ENCODE results near the gene FAM240A. TPM values are rescaled to one million over a fixed set of nuclear protein-coding genes. Genes with fewer than 3 reads are reported as not detected.
"Not testable (repeated sequence)": the region's sequence is repeated elsewhere in the genome, so short reads cannot be mapped to it uniquely, and the experiment has no call there.

FAM240A gene
- total RNA-seq, 1 experiment from 2014 or later, result not detected

DNA sequence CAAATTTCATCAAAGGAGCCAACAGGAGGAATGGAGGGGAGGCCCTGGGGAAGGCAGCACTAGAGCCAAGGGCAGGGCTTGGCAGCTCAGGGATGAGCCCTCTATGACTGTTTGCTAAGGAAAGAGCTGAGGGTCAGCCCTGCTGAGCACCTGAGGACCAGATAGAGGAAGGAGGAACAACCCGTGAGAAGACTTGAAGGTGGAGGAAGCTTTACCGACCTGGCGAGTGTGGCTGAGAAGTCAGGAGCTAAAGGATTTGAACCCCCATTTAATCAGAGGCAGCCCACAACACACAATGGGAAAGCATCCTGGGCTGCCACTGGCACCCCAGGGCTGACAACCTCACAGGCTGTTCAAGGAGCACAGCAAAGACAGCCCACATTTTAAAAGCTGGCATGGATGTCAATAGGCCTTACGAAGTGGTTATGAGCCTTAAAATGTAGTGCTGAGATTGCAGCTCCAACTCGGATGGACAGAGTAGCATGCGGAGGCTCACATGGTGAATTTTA is 25.5 kb upstream of the FAM240A start:
- DNase-seq (ENCODE audit: low spot score), result no peak

DNA sequence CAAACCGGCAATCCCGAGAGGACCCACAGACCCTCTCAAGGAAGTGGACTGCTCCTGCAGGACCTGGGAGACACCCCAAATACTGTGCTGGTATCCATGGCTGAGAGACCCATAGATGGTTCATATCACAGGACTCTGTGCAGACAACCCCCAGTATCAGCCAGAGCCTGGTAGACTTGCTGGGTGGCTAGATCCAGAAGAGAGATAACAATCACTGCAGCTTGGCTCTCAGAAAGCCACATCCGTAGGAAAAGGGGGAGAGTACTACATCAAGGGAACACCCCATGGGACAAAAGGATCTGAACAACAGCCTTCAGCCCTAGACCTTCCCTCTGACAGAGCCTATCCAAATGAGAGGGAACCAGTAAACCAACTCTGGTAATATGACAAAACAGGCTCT is 25.1 kb upstream of the FAM240A start:
- DNase-seq (ENCODE audit: low spot score), result not testable (repeated sequence)

DNA sequence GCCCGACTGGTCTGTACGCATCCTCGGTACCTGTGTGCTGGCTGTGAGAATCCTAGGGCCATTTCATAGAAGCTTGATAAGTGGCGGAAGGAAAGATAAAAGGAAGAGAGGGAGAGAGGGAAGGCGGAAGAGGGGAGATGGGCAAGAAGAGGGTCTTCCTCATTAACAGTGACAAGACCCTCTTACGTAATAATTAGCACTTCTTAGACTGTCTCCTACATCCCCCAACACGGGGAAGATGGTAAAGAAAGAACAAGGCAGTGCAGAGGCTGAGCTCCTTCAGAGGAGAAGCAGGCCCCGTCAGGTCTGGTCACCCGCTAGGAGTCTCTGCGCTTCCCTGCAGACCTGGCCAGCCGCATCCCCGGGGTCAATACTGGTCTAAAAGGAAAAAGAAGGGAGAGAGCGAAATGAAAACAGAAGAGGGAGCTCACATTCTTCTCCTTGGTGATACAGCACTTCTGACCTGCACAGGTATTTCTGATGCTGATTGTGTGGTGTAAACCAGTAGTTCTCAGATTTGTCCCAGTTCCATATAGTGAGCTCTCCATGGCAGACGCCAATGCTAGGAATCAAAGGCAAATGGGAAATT is 19.0 kb upstream of the FAM240A start:
- DNase-seq (ENCODE audit: low spot score), result no peak

DNA sequence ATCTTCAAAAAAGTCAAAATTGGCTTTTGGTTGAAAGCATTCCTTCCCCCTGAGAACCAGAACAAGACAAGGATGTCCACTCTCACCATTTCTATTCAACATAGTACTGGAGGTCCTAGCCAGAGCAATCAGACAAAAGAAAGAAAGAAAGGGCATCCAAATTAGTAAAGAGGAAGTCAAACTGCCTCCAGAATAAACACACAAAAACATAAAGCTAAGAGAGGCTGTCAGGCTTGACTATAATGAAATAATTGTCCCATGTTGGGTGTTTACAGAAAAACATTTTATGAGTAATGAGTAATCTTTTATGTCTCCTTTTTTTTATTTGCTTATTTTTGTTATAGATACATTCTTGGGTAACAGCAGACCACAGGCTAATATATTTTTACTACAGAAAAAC is 18.3 kb upstream of the FAM240A start:
- no peak for DNase-seq (ENCODE audit: low spot score)

DNA sequence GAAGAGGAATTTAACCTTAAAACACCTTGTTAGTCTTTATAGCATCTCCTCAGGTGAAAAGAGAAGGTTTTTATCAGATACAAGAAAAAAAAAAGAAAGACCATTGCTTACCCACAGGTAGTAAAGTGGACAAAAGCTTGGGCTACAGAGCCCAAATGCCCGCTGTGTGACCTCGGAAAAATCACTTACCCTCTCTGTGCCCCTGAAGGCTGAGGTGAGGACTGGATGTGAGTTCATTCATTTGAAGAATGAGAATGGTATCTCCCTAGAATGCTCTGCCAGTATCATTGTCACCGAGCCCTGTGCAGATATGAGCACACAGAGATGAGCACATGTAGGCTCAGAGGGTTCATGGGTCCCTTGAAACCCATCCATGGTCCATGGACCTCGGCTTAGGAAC is 17.6 kb upstream of the FAM240A start:
- DNase-seq (ENCODE audit: low spot score), result no peak

DNA sequence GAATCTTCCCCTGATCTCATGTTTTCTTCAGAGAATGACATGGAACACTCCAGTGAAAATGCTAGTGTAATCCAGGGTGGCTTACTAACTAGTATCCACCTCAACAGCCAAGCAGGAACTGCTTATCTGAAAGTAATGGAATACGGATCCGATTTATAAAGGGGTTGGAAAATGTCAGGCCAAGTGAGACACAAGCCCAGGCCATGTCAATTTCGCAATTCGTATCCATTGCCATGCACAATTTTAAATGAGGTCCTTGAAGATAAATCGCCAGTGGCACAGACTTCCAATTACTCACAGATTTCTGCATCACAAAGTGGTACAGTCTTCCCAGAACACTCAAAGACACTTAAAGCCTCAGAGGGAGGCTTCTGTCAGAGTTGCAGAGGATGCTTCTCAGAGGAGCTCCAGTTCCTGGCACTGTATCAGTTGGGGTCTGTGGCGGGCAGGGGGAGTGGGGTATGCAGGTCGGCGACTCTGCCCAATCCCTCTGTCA is 16.5 kb upstream of the FAM240A start:
- no peak for DNase-seq (ENCODE audit: low spot score)

DNA sequence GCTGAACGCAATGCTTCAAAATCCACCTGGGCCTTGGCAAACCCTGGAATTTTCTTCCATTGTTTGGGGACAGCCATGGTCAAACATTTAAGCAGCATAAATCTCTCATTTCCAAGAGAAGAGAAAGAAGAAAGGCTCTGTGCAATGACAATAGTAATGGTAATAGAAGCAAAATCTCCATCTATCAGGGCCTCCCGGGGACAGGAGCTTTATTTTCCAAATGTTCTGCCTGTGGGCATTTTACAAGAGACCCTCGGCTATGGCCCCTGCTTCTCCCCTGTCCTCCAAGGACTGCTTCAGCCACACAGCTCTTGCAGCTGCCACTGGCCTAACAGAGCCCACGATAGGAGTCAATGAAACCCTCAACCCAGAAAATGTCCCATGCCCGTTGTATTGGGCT is 12.7 kb upstream of the FAM240A start:
- DNase-seq (ENCODE audit: low spot score), result no peak

GRCh38 chr3:46603446-46604046 is 8.8 kb upstream of the FAM240A start:
- no peak for DNase-seq (ENCODE audit: low spot score)

DNA sequence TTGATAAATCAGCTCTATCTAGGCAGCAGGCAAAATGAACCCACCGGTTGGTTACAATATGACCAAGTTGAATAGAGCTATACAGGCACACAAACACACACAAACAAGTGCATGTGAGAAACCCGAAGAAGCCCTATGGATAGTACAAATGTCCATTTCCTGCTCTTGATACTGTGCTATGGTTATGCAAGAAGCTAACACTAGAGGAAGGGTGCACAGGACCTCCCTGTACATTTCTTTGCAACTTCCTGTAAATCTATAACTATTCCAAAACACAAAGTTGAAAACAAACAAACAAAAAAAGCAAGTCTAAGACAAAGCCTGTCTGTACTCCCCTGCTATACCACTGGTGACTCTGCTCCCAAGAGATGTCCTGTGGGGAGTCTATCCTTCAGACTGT is 8.2 kb upstream of the FAM240A start:
- no peak for DNase-seq (ENCODE audit: low spot score)

DNA sequence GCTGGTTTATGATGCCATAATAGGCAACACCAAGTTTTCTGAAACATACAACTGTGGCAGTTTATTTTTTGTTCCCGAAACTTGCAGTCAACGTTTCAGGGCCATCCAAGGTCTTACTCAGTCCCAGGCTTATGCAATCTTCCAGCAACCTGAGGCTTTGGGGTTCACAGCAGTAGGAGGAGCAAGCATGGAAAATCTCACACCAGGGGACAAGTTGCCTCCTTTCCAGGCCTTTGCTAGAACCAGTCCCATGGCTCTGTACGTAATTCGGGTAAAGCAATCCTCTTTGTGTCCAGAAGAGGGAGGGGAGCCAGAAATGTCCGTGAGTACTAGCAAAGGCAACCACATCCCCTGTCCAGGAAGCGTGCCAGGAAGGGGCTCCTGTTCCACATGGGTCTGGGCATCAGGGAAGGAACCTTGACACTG is 4.7 kb upstream of the FAM240A start:
- DNase-seq (ENCODE audit: low spot score), result peak; percentile 57

DNA sequence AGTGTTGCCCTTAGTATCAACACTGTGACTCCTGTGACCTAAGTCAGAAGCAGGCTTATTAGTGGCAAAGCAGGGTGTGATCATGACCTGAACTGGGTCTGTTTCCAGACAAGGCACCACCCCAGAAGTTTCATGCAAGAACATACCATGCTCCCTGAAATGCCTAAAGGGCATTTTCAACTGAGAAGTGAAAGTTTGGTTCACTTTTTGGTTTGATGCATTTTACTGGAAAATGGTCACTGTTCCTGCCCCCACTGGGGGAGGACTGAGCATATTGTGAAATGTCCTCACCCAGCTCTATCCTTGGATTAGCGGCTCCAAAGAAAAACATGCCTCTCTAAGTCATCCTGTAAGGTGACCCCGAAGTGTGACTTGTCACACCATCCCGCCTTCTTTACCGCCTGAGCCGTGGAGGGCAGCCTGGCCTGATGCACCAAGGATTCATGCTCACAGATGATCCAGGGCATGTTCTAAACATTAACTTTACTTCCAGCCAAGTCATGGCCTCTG is 3.1 kb upstream of the FAM240A start:
- DNase-seq (ENCODE audit: low spot score), result no peak

GRCh38 chr3:46609944-46610722 is 2.2 kb upstream of the FAM240A start:
- DNase-seq (ENCODE audit: low spot score), result no peak

- no peak for DNase-seq (ENCODE audit: low spot score)
Measured at GRCh38 chr3:46613313-46614005, 1.1 kb downstream of the FAM240A start.

- no peak for DNase-seq (ENCODE audit: low spot score)
Measured at GRCh38 chr3:46614431-46614830, 2.1 kb downstream of the FAM240A start.

GRCh38 chr3:46615050-46615775 is 2.9 kb downstream of the FAM240A start:
- DNase-seq (ENCODE audit: low spot score), result no peak

DNA sequence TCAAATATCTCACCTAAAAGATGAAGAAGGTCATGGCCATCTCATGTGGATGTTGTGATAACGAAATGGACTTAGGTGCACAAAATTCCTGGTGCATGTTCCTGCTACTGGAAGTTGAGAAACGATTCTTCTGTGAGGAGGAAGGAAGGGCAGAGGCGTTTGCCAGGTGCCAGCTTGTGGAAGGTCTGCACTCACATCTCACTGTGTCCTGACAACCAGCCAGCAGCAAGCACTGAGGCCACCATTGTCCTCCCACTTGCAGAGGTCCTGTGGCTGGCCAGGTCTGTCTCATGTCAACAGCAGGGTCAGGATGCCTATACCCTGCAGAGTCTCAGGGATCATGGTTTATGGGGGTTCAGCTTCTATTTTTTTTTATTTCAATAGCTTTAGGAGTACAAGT is 3.7 kb downstream of the FAM240A start:
- DNase-seq (ENCODE audit: low spot score), result no peak

GRCh38 chr3:46617941-46618340 is 5.6 kb downstream of the FAM240A start:
- DNase-seq (ENCODE audit: low spot score), result no peak

DNA sequence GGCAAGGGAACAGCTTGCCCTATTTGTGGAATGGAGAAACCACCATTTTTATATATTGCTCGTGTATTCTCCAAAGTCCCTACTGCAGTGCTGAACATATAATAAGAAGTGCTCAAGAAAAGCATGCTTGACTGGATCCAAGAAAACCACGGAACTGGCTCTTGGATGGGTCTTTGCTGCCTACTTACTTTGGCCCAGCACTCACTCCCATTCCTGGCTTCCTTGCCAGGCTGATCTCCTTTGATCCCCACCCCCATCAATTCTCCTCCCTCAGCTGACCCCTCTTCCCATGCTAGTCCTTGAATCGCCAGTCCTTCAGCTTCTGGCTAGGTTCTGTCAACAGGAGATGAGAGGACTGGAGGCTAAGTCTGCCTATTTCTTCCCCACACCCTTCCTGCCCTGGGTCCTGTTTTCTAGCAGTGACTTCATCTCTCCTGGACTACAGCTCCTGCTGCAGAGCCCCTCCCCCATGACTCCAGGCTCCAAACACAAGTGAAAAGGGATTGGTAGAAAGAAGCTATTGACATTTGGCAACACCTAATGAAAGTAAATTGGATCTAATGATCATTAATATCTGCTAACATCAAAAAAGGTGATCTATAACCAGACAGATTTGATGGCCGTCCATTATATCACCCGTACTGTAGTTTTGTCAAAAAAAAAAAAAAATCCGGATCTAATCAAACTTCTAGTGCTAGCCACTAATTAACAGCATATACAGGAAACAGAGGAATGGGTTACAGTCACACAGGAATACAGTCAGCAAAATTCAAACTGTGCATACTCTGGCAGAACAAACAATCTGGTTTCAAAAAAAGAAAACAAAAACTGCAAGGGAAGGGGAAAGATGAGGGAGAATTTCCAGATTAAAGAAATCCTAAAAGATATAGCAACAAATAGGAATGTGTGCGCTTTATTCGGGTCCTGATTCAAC is 7.8 kb downstream of the FAM240A start:
- DNase-seq (ENCODE audit: low spot score), result no peak

GRCh38 chr3:46624533-46624932 is 12.2 kb downstream of the FAM240A start:
- DNase-seq (ENCODE audit: low spot score), result no peak

DNA sequence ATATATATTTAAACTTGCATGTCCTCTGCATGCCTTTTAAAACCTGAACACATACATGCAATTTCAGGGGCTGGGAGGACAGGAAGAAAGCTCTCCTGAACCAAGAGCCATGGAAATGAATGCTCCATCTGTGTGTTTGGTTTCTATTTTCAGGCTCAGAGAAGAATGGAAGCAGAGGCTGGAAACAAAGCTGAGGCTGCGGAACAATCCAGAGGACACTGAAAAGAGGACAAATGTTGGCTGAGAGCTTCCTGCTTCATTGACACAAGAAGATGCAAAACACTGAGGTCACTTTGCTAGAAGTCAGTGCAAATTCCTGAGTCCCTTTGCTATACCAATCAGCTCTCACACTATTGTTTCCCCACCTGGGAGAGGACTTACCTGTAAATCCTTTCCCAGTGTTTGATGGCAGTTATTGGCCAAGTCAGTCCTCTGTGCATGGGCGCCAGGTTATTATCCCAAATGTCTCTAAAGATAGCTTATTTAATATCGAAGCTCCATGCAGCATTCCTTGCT is 12.7 kb downstream of the FAM240A start:
- DNase-seq (ENCODE audit: low spot score), result no peak

Data from H4 (cell line).